NCI-H446 treated with DMSO at 0.1 percent for 48 hours (cell line): Measurements from ENCODE around the gene TCP11L1.
"Not testable (repeated sequence)": the region's sequence is repeated elsewhere in the genome, so short reads cannot be mapped to it uniquely, and the experiment has no call there.

Experiments used
- DNase-seq: peaks from one replicate; lab custom pipeline; 2025; lab: John Stamatoyannopoulos, UW

TCP11L1 gene

DNA sequence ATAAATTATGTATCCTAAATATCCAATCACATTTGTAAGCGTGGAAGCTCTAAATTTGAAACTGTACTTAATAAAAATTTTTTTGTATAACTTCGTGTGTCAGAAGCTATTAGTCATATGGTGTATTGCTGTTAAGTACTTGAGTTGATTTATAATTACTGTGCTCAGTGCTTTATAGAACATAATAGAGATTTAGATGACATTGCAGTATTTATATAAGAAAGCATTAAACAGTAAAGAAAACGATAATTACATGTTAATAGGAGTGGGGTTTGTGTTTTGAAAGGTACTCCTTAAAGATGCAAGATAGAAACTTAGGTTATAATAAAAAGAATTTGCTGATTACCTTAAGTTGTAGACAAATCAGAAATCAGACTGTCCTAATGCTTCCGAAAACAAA lies 5.9 kb upstream of the TCP11L1 start:
- no peak for DNase-seq

DNA sequence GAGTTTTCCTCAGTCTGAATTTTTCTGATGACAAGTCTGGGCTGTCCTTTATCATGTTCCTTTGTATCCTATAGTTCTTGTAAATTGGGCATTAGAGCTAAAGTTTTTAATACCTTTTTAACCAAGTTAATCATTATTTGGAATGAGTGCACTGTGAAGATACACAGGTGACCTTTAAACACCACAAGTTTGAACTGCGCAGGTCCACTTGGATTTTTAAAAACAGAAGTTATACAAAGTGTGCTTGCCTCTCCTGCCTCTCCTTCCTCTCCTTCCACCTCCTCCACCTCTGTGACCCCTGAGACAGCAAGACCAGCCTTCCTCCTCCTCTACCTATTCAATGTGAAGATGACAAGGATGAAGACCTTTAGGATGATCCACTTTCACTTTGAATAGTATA lies 4.4 kb upstream of the TCP11L1 start:
- DNase-seq = no peak

DNA sequence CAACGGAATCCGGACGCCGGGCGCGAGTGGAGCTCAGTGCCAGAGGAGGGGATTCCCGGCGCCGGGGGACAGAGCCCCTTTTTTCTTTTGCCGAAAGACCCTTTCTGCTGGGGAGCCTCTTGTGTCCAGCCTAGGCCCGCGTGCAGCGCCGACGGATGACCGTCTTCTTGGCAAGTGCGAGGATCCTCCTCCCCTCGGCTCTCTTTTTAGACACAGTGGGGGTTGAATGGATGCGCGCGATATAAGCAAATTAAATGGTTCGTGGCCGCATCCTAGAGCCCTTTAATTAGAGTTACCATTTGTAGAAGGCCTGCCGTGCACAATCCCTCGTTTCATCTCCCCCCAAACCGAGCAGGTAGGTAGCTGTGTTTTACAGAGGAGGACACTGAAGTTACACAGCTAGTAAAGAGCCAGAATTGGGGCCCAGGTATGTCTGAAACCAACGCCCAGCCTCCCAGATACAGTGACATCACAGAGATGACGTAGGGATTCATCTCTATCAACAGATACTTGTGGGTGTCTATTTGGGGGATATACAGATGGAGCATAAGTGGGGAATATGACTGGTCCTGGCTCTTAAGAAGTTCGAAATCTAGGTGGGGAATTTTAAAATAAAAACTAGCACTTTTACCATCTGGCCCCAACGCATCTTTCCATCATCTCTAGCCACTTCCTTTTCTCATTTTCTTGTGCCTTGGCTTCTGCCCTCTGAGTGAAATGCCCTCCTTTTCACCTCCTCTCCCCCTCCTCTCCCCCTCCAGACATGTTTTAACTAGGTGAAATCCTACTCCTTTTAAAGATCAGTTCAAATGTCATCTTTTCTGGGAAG lies 875 bp downstream of the TCP11L1 start:
- peak; percentile 16 for DNase-seq

DNA sequence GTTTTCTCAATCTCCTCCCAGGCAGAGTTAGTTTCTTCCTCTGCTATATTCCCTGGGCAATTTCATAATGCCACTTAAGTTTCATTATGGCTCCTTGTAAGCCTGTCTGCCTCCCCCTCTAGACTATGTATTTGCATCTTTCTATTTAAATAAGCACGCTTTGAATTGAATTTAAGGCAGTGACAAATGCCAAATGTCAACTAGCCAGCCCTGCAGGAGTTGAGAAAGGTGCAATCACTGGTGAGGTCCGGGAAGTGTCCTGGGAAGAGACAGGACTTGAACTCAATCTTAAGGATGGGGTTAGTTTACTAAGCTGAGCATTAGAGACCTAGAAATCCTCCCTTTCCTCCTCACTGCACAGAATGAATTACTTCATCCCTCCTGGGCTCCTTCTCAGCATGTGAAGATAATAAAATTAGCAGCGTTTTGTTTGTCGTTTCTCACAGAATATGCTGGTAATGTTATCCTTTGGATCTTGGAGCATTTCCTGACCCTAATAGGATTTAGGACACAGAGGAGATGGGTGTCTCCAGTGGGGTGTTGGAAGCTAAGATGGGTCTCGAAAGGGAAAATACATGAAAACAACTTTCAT lies 1.6 kb downstream of the TCP11L1 start:
- no peak for DNase-seq

DNA sequence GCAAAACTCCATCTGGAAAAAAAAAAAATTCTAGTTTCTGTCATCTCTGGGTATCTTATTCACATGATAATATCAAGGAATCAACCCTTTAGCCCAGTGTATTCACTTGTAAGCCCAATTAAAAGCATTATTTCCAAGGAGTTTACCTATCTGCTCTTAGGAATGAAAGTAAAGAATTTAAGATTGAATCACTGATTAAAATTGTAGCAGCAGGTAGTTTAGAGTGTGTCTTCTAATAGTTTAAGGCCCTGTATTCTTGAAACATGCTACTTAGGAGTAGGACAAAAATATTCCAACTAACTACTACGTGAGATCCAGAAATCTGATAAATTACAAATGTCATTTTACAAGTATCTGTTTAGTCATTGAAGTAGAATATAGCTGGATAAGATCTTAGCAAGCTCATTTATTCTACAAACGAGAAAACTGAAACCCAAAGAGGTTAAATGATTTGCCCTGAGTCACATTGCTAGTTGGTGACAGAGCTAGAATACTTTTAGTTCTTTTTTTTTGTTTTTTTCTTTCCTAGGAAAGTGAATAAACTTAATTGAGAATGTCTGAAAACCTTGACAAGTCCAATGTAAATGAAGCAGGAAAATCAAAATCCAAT lies 4.0 kb downstream of the TCP11L1 start:
- DNase-seq = no peak

DNA sequence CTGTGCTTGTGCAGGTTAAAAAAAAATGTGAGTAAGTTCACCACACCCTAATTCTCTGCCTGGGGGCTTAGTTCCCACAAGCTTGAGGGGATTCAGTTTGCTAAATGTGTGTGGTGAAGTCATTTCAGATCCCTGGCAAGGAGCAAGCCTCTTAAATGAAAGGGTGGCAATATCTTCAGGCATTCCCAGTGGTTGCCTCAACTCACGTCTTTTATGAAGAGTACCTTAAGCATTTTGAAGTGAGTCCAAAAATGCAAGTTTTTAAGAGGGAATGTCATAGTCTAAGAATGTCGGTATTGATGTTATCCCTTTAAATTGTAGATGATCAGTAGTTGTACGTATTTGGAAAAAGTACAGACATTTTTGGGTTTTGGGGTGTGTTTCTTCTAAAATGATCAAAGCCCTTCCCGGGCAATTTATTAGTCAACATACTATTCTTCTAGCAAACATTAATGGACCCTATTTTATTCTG lies 4.9 kb downstream of the TCP11L1 start:
- DNase-seq = no peak

DNA sequence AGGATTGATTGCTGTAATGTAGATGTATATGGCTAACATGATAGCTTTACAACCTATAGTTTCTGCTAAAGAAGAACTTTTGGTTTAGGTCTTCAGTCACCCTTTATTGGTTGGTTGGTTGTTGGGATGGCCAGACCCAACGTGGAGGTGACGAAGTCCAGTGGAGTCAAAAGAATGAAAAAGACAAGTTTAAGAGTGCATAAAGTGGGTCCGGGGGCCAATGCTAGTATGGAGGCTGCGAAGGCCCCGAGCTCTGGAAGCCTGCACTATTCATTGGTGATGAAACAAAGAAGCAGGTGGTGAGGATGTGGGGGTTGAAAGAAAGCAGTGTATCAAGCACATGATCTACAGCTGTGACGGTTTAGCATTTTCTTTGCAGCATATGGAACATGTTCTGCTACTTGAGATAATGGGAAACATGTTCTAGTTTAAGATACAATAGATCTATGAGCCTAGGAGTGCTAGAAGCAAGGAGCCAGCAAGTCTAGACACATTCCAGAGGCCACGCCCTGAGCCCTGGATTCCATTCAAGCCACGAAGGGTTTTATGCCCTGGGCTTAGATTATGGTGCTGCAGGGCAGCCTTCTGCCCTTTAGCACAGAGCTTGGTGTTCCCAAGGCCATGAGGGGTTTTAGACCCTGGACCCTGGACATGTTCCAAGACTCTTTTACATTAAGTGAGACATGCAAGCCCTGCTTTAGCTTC lies 6.3 kb downstream of the TCP11L1 start:
- no peak for DNase-seq

DNA sequence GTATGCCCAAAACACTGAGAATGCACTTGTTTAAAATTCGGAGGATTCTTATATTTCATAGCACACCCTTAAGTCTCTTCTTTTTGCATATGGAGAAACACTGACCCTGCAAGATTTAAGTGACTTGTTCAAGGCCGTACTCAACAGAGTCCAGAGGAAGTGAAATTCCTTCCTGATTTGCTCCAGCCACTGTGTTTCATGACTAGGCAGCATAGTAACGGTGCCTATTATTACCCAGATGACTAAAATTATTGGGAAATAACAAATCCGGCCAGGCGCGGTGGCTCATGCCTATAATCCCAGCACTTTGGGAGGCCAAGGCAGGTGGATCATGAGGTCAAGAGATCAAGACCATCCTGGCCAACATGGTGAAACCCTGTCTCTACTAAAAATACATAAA lies 9.3 kb downstream of the TCP11L1 start:
- not testable (repeated sequence) for DNase-seq

DNA sequence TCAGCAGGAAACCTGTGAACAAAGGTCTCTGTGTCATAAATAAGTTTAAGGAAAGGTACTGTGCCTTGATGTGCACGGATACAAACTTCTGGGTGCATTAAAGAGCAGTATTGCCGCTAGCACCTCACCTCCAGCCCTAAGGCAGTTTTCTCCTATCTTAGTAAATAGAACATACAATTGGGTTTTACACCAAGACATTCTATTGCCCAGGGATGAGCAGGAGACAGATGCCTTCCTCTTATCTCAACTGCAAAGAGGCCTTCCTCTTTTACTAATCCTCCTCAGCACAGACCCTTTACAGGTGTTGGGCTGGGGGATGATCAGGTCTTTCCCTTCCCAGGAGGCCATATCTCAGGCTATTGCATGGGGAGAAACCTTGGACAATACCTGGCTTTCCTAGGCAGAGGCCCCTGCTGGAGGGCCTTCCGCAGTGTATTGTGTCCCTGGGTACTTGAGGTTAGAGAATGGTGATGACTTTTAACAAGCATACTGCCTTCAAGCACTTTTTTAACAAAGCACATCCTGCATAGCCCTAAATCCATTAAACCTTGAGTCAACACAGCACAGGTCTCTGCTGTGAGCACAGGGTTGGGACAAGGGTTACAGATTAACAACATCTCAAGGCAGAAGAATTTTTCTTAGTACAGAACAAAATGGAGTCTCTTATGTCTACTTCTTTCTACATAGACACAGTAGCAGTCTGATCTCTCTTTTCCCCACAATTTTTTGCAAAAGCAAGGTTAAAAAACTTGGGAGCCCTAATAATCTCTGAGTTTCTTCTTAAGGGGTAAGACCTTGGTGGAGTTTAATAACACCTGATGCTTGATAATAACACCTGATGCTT lies 10.4 kb downstream of the TCP11L1 start:
- DNase-seq = not testable (repeated sequence)

DNA sequence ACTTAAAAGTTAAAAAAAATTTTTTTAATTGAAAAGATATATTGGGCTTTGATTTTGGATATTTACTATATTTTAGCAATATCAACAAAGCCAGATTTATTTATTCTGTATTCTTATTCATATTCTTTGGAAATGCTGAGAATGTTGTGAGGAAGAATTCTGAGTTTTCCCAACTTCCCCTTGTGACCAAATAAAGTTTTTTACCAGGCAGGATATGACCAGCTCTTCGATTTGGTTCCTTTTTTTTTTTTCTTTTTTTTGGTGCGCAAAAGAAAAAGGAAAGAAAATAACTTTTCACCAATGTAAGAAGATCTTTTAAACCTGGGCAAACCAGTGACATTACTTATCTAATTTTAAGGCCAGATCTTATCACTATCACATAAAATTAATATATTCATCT lies 12.9 kb downstream of the TCP11L1 start:
- DNase-seq = no peak

DNA sequence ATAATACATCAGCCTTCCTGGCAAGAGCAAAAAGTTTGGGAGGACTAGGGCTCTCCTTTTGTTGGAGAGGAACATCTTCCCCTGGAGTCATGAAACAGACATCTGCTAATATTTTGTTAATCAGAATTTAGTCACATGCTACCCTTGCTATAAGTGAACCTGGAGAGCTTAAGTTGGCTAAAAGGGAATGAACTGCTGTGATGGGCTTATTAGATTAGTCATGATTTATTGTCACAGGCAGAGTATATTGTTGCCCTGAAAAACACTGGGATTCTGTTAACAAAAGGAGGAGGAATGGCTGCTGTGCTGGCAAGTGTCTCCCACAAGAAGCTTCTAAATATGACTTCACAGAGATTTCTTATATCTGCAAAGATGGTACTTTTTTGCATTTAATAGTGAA lies 16.0 kb downstream of the TCP11L1 start:
- no peak for DNase-seq

DNA sequence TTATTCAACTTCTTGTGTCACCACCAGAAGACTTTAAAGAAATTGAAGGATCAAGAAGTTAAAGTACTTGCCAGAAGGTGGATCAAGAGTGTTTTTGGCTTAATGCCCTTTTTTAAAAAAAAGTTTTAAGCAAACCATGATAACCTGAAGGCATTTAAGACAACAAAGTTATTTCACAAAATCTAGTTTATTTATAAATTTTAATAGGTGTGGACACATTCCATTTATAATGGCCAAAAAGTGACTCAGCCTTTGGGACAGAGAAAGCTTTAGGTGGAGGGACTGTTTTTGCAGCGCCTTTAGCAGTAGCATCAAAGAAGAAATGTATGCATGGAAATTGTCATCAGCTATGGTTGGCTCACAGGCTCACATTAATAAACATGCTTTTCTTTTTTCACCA lies 17.9 kb downstream of the TCP11L1 start:
- DNase-seq = no peak

DNA sequence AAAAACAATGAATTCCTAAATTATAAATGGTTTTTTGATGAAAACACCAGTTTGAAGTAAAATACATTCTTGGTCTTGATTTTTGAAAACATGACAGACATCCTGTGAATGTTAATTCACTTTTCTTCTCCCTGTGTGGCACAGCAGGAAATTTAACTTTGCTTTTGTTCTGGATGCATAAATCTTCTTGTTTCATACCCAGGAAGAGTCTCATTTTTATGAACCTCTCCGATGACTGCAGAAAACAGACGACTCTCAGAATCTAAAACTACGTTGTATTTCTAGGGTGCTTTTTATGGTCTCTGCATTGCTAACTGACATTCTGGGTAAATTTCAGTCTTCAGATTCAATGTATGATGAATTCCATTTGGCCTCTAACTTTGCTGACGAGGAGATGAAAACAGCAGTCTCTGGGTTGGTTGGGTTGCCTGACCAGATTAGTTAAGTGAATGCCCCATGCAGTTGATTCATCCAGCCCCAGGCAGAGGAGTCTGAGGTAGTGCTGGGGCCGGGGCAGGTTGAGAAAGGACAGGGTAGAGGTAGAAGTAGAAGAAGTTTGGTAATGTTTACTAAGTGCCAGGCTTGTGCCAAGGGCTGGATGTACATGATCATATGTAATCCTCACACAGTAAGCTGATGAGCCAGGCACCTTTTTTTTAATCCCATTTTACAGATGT lies 20.1 kb downstream of the TCP11L1 start:
- no peak for DNase-seq

DNA sequence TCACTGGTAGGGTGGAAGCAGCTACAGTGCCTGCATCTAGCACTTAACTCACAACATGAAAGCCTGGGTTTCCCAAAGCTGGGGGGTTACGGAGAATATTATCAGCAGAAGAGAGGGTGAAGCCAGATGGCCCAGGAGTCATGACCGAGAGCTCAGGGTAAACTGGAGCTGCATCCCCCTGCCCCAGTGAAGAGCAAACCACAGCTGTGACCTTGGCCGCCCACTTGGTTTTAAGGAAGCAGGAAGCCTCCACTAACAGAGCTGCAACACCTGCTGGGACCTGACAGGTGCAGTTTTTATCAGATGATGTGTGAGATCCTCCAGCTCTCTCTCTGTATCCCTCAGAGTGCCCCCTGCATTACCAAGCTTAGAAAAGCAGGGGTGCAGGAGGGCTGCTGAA lies 20.9 kb downstream of the TCP11L1 start:
- no peak for DNase-seq

DNA sequence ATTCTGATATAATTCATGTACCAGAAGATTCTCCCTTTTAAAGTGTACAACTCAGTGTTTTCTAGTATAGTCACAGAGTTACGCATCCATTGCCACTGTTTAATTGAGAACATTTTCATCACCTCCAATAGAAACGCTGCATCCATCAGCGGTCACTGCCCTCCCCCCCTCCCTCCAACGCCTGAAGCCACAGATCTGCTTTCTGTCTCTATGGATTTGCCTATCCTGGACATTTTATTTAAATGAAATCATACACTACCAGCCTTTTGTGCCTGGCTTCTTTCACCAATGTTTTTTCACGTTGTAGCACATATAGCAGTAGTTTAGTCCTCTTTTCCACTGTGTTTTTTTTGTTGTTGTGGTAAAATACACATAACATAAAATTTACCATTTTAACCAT lies 22.8 kb downstream of the TCP11L1 start:
- DNase-seq = no peak

DNA sequence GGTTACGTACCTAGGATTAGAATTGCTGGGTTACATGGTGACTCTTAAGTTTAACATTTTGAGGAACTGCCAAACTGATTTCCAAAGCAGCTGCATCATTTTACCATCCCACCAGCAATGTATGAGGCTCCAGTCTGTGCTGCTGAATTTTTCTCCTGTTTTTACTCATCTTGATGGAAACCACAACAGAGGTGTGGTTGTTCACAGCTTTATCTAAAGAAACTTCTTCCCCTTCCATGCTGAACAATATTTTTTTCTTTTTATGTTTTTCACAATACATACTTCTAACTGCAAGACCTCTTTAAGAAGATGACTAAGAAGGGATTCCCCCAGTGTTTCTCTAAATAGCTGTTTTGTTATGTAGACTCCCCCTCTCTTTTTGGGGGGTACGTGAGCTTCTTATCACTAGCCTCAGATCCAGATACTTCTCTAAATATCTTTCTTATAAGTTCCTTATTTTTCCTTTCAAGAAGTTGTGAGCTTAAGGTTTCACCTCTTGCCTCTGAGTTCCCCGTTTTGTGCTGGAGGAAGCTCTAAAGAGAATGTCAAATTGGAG lies 24.0 kb downstream of the TCP11L1 start:
- DNase-seq = no peak

DNA sequence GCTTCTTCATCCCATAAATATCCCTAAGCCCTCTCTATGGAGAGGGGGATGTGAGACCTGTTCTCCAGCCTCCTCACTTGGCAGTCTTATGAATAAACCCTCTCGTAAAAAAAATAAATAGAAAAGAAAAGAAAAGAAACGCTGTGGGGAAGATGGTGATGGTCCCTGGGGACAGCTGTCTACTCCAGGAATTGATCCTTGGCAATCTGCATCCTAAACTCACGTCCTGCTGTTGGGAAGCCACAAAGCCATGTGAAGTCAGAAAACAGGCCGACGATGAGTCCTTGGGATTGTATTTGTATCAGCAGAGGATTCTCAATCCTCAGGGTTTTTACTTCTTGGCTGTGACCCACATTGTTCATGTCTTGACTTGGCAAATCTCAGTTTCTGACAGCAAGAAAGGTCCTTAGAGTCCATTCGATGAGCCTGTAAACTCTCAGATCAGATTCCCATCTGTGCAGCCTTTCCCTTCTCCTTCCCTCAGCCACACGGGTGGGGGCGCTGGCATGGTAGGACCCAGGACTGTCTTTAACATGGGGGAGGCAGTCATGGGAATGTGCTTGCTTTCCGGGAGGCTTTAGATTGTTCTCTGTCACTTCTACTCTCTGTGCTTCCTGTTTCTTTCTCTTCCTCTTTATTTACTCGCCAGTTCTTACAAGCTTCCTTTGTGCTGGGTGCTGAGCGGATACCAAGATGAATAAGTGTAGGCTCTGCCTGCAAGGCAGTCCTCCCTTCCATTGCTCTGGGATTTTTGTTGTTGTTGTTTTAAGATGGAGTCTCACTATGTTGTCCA lies 24.9 kb downstream of the TCP11L1 start:
- DNase-seq = no peak

DNA sequence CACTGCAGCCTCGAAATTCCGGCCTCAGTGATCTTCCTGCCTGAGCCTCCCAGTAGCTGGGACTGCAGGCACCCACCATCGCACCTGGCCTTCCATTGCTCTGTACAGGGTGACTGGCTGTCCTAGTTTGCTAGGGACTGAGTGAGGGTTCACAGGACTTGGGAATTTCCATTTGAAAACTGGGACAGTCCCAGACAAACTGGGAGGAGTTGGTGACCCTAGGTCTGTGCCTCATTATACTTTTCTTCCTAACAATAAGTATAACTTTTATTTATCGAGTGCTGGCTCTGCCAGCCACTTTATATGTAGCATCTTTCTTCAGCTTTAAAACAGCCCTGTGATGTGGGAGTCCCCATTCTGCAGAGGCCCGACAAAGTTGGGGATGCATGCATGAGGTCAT lies 25.5 kb downstream of the TCP11L1 start:
- DNase-seq = no peak

DNA sequence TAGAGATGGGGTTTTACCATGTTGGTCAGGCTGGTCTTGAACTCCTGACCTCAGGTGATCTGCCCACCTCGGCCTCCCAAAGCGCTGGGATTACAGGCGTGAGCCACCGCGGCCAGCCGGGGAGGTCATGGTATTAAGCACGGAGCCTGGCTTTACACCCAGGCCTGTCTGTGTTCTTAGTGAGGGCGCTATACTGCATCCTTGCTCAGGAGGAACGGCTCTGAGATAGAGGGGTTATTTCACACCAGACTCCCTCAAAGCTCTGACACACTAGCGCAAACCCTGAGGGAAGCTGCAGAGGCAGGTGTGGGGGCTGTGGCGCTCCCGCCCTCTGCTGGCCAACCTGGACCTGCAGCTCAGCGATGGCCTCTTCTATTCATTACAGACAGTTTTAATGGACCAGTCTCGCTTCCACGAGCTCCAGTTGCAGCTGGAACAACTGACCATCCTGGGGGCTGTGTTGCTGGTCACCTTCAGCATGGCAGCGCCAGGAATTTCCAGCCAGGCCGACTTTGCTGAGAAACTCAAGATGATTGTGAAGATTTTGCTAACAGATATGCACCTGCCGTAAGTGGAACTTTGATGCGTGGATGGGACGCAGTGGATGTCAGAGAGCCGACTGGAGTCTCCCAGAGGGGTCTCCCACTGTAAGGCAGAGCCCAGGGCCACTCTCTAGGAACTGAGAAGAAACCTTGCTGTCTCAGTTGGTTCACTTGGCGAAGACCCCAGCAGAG lies 26.2 kb downstream of the TCP11L1 start:
- DNase-seq = peak; percentile 13
